CD4-positive, alpha-beta T cell treated with Interferon gamma for 1 hour (primary cell): ENCODE measurements around the gene NRTN.
"Not testable (repeated sequence)": the region's sequence is repeated elsewhere in the genome, so short reads cannot be mapped to it uniquely, and the experiment has no call there.

Experiments used
- DNase-seq: peaks from one replicate; pipeline ENCODE4 v3.0.0-alpha.2; 2020

NRTN gene

GRCh38 chr19:5839065-5840017, 34.5 kb downstream of the NRTN start, which contains the start of gene FUT6:
Gene FUT6, minus strand, starts transcription at chr19:5839702. Its CDS starts 7,135 bp downstream, at chr19:5832567.
- DNase-seq = no peak

- DNase-seq = not testable (repeated sequence)
These were observed 36.9 kb downstream of the NRTN start for GRCh38 chr19:5841735-5842111.

GRCh38 chr19:5843295-5843927, 38.5 kb downstream of the NRTN start:
- DNase-seq = no peak

- no peak for DNase-seq
These were observed 39.9 kb downstream of the NRTN start for GRCh38 chr19:5844456-5845433.

GRCh38 chr19:5847846-5848245, 43.0 kb downstream of the NRTN start:
- not testable (repeated sequence) for DNase-seq

GRCh38 chr19:5848621-5849020, 43.8 kb downstream of the NRTN start:
- DNase-seq = not testable (repeated sequence)

GRCh38 chr19:5850189-5850588, 45.3 kb downstream of the NRTN start:
- DNase-seq = no peak

GRCh38 chr19:5850743-5851293, 46.0 kb downstream of the NRTN start:
- DNase-seq = no peak

- DNase-seq = no peak
These were observed 46.4 kb downstream of the NRTN start, which contains the start of gene FUT3 for GRCh38 chr19:5851302-5851701. Gene FUT3, minus strand, starts transcription at chr19:5851449.

- DNase-seq = not testable (repeated sequence)
These were observed 49.3 kb downstream of the NRTN start for GRCh38 chr19:5854121-5854520.

- not testable (repeated sequence) for DNase-seq
These were observed 50.3 kb downstream of the NRTN start for GRCh38 chr19:5855151-5855550.

- DNase-seq = no peak
These were observed 52.6 kb downstream of the NRTN start for GRCh38 chr19:5857203-5858081.

- no peak for DNase-seq
These were observed 58.3 kb downstream of the NRTN start for GRCh38 chr19:5863030-5863665.

- DNase-seq = no peak
These were observed 59.3 kb downstream of the NRTN start for GRCh38 chr19:5864013-5864720.

- no peak for DNase-seq
These were observed 60.0 kb downstream of the NRTN start for GRCh38 chr19:5864725-5865486.

GRCh38 chr19:5865772-5866171, 60.9 kb downstream of the NRTN start:
- DNase-seq = no peak

- no peak for DNase-seq
These were observed 62.6 kb downstream of the NRTN start for GRCh38 chr19:5867201-5868136.

- DNase-seq = no peak
These were observed 66.1 kb downstream of the NRTN start for GRCh38 chr19:5870986-5871394.
